Fibroblast of lung (primary cell): ENCODE results near the gene SHROOM3. TPM values are rescaled to one million over a fixed set of nuclear protein-coding genes. Genes with fewer than 3 reads are reported as not detected.

ENCODE experiments used
- DNase-seq, 2 donors: peaks; one replicate each; pipeline versions ENCODE4 v3.0.0 to v3.0.0-alpha.2; 2010; ENCODE audit warnings: low read depth in 2 of 2
- H2AFZ ChIP-seq: 2 replicates; pipeline ENCODE4 v1.5.1; 2012; ENCODE audit warnings: low read length, control low read depth, inconsistent platforms
- H3K27ac ChIP-seq: 2 replicates; pipeline ENCODE4 v1.5.1; 2011; ENCODE audit warnings: low read length, control low read depth; ENCODE audit not compliant: insufficient read depth
- H3K27me3 ChIP-seq: 2 replicates; pipeline ENCODE4 v1.5.1; 2011; ENCODE audit warnings: mild to moderate bottlenecking, low read length; ENCODE audit not compliant: control insufficient read depth, insufficient read depth
- H3K36me3 ChIP-seq: 2 replicates; pipeline ENCODE4 v1.5.1; 2011; ENCODE audit warnings: low read length; ENCODE audit not compliant: control insufficient read depth, insufficient read depth
- H3K4me1 ChIP-seq: 2 replicates; pipeline ENCODE4 v1.5.1; 2011; ENCODE audit warnings: low read length; ENCODE audit not compliant: control insufficient read depth, insufficient read depth; ENCODE audit errors: extremely low read depth
- H3K4me2 ChIP-seq: 2 replicates; pipeline ENCODE4 v1.5.1; 2011; ENCODE audit warnings: low read length, control low read depth; ENCODE audit not compliant: insufficient read depth; ENCODE audit errors: extremely low read depth
- H3K4me3 ChIP-seq, 4 experiments: fragments of 200-600 bp in 1 of 4; sonication (generic) in 1 of 4; replicated peaks in 1 of 4; 2 replicates each; pipeline ENCODE4 v1.5.1; 2011 to 2016; ENCODE audit warnings: low read length in 4 of 4, low read depth in 3 of 4, mild to moderate bottlenecking in 3 of 4, control low read depth in 2 of 4, inconsistent platforms in 1 of 4, mixed read lengths in 1 of 4; ENCODE audit not compliant: insufficient read depth in 1 of 4; ENCODE audit errors: control extremely low read depth in 1 of 4
- H3K79me2 ChIP-seq: 2 replicates; pipeline ENCODE4 v1.5.1; 2012; ENCODE audit warnings: mild to moderate bottlenecking, low read length, inconsistent platforms; ENCODE audit not compliant: control insufficient read depth, insufficient read depth
- H3K9ac ChIP-seq: 2 replicates; pipeline ENCODE4 v1.5.1; 2011; ENCODE audit warnings: mild to moderate bottlenecking, low read length, control low read depth; ENCODE audit not compliant: insufficient read depth
- H3K9me3 ChIP-seq: 2 replicates; pipeline ENCODE4 v1.5.1; 2012; ENCODE audit warnings: low read depth, low read length; ENCODE audit not compliant: control insufficient read depth, insufficient read depth
- H4K20me1 ChIP-seq: 2 replicates; pipeline ENCODE4 v1.5.1; 2011; ENCODE audit warnings: low read length; ENCODE audit not compliant: control insufficient read depth, insufficient read depth; ENCODE audit errors: extremely low read depth
- EZH2 ChIP-seq: IDR thresholded peaks from 2 replicates; pipeline ENCODE4 v1.5.1; 2012; ENCODE audit warnings: low read length, control low read depth, mild to moderate bottlenecking; ENCODE audit errors: missing control alignments
- polyA plus RNA-seq, 2 donors: library from polyadenylated mRNA; depleted of rRNA in 1 of 2; stranded (reverse) in 1 of 2; unstranded in 1 of 2; fragments of >200 nt; gene quantifications; 2 replicates each; pipeline ENCODE4 v1.2.1, GENCODE V29; 2011 to 2012; ENCODE audit warnings: missing spikeins in 1 of 2
- total RNA-seq: library from RNA; depleted of rRNA; stranded (reverse); fragments of >200 nt; gene quantifications from 2 replicates; pipeline ENCODE4 v1.2.1, GENCODE V29; 2014
- TF ChIP-seq, protein P1 (sequence below), 2 donors: IDR thresholded peaks in 1 of 2; conservative IDR thresholded peaks in 1 of 2; 1 replicate in 1 of 2; 2 replicates in 1 of 2; pipeline ENCODE4 v1.5.1; 2011 to 2012; ENCODE audit warnings: low read length in 2 of 2, control low read depth in 1 of 2, inconsistent platforms in 1 of 2, low read depth in 1 of 2, mild to moderate bottlenecking in 1 of 2

Gene SHROOM3
- total and polyA plus RNA-seq, 2 donors (not counting 1 experiment from before 2014, with no cell fraction given), result 9.9 to 23.9 TPM

DNA sequence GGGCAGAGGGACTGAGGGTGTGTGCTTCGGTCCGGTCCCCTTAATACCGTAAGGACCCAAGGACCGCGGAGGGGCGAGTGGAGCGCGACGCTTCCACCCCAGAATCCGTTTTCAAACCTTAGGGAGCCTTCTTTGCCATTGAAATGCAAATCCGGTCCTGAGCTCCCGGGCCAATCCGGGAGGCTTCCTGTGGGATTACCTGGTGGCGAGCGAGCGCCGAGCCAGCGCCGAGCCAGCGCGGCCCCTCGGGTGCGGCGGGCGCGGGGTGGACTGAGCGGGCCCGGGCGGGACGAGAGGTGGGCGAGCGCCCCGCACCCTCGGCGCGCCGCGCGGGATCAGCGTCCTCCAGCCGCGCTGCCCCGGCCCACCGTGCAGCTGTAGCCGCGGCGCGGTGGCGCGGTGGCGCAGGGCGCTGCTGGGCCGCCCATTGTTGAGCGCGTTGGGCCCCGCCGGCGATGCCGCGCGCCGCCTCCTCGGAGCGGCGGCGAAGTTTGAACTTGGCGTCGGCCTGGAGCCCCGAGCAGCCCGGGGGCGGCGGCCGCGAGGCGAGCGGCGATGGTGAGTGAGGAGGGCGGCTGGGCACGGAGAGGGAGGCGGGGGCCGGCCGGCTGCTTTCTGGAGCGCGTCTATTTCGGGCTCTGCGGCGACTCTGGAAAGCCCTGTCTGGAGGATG lies 254.3 kb downstream of the SHROOM3 start:
- peak overlapping the region; percentile 96 for H3K4me2 ChIP-seq
- H3K9me3 ChIP-seq, result no peaks in the 10 kb centered on the region
- DNase-seq, result peak in 1 of 2 donors; percentile 48
- H3K27ac ChIP-seq, result peak overlapping the region; percentile 79
- TF ChIP-seq, protein P1, sequence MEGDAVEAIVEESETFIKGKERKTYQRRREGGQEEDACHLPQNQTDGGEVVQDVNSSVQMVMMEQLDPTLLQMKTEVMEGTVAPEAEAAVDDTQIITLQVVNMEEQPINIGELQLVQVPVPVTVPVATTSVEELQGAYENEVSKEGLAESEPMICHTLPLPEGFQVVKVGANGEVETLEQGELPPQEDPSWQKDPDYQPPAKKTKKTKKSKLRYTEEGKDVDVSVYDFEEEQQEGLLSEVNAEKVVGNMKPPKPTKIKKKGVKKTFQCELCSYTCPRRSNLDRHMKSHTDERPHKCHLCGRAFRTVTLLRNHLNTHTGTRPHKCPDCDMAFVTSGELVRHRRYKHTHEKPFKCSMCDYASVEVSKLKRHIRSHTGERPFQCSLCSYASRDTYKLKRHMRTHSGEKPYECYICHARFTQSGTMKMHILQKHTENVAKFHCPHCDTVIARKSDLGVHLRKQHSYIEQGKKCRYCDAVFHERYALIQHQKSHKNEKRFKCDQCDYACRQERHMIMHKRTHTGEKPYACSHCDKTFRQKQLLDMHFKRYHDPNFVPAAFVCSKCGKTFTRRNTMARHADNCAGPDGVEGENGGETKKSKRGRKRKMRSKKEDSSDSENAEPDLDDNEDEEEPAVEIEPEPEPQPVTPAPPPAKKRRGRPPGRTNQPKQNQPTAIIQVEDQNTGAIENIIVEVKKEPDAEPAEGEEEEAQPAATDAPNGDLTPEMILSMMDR (conservative IDR thresholded peaks at IDR 0.05 in 1 of 2, IDR thresholded peaks at IDR 0.05 in 1 of 2; ENCODE audit: low read depth in 1 of 2, low read length in 2 of 2), result no peak
- no peak for TF ChIP-seq EZH2
- H2AFZ ChIP-seq, result peak overlapping the region; percentile 44
- H3K36me3 ChIP-seq, result no peaks in the 10 kb centered on the region
- H3K79me2 ChIP-seq, result peaks cover 20% of the 10 kb centered on the region
- H3K4me1 ChIP-seq, result peaks cover 6% of the 10 kb centered on the region
- H3K9ac ChIP-seq, result peak overlapping the region; percentile 79
- no peaks in the 10 kb centered on the region for H4K20me1 ChIP-seq
- H3K27me3 ChIP-seq, result no peaks in the 10 kb centered on the region
- peak overlapping the region; percentile 71 to 85 (median 79) for H3K4me3 ChIP-seq

DNA sequence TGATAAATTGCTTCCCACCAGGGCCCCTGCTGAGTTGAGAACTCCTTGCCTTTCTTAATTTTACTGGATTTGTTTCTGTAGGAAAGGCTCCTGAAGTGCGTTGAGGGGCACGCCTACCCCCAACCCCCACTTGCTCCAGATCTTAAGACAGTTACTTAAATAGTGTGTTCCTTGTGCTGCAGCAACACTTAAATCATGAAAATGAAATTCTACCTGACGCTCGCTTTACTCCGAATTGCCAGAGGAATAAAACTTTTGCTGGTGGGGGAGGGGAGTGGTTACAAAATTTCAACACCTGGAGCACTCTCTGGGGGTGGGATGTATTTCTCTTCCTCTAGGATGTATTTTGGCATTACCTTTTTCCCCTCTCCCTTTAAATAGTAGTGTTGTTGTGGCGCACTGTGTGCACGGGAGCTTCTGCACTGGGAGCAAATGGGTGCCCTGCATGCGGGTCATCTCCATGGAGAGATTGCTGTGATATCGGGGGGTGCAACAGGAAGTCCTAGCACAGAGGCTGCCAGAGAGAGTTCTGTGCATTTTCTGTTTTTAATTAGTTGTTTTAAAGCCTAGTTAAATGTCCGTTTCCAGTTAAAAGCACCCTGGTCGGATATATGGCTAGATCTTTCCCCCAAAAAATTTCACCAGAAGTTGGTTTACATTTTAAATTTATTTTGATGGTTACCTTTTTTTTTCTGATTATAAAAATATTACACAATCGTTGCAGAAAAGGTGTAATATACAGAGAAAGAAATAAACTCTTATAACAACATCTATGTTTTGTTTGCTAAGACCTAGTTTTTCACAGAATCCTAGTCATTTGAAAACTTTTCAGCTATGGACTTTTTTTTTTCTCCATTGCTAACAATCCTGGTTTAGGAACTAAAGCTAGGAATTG lies 255.2 kb downstream of the SHROOM3 start:
- Histone ChIP-seq H3K27ac (peak overlapping the region; percentile 79), H3K9ac (peak overlapping the region; percentile 79), H3K4me3 (peak overlapping the region; percentile 71 to 85 (median 79)), H3K36me3 (no peaks in the 10 kb centered on the region), H3K9me3 (no peaks in the 10 kb centered on the region), H4K20me1 (no peaks in the 10 kb centered on the region), H2AFZ (no peak overlapping the region), H3K79me2 (peaks cover 23% of the 10 kb centered on the region), H3K4me1 (peaks cover 6% of the 10 kb centered on the region), H3K27me3 (no peaks in the 10 kb centered on the region), H3K4me2 (peak overlapping the region; percentile 96)
- peak in 1 of 2 donors; percentile 26 for DNase-seq
- TF ChIP-seq, protein P1 (conservative IDR thresholded peaks at IDR 0.05 in 1 of 2, IDR thresholded peaks at IDR 0.05 in 1 of 2; ENCODE audit: low read depth in 1 of 2, low read length in 2 of 2), result no peak

DNA sequence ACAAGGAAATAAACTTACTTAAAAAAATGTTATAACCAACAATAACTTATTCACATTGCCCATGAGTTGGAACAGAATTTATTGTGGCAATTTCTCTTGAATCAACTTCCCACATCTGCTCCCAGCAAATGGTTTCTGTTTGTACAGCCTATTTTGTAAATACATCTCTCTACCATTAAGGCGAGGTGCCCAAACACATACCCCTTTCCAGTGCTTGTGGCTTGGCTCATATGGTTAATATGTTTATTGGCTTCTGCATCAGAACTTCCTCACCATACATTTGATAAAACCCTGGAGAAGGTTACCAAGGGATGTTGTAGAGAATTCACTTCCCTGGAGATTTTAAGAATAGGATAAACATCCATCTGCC lies 255.9 kb downstream of the SHROOM3 start:
- Histone ChIP-seq H4K20me1 (no peaks in the 10 kb centered on the region), H3K4me2 (peak overlapping the region; percentile 96), H3K4me1 (peaks cover 9% of the 10 kb centered on the region), H3K9me3 (no peaks in the 10 kb centered on the region), H3K36me3 (no peaks in the 10 kb centered on the region), H3K9ac (no peak overlapping the region), H2AFZ (no peak overlapping the region), H3K4me3 (peak overlapping the region; percentile 10 to 85 (median 79)), H3K27ac (no peak overlapping the region), H3K79me2 (peaks cover 23% of the 10 kb centered on the region), H3K27me3 (no peaks in the 10 kb centered on the region)
- no peak for TF ChIP-seq EZH2
- TF ChIP-seq, protein P1 (conservative IDR thresholded peaks at IDR 0.05 in 1 of 2, IDR thresholded peaks at IDR 0.05 in 1 of 2; ENCODE audit: low read depth in 1 of 2, low read length in 2 of 2), result no peak
- DNase-seq, result peak in 1 of 2 donors; percentile 57
